ENCODE results near the gene WDR20.
"Not testable (repeated sequence)": the region's sequence is repeated elsewhere in the genome, so short reads cannot be mapped to it uniquely, and the experiment has no call there.

WDR20 gene

GRCh38 chr14:102170061-102170460 lies 30.4 kb downstream of the WDR20 start:
- DNase-seq (ENCODE audit: low read depth in 3 of 3, low spot score in 1 of 3): no peak

GRCh38 chr14:102171173-102172020 lies 31.7 kb downstream of the WDR20 start:
- DNase-seq (ENCODE audit: low read depth in 3 of 3, low spot score in 1 of 3): no peak

GRCh38 chr14:102172021-102172272 lies 32.2 kb downstream of the WDR20 start:
- DNase-seq (ENCODE audit: low read depth in 3 of 3, low spot score in 1 of 3): not testable (repeated sequence)

GRCh38 chr14:102172721-102173120 lies 33.0 kb downstream of the WDR20 start:
- DNase-seq (ENCODE audit: low read depth in 3 of 3, low spot score in 1 of 3): not testable (repeated sequence)

GRCh38 chr14:102177161-102177560 lies 37.5 kb downstream of the WDR20 start:
- DNase-seq (ENCODE audit: low read depth in 3 of 3, low spot score in 1 of 3): no peak

- DNase-seq (ENCODE audit: low read depth in 3 of 3, low spot score in 1 of 3): no peak
These were observed 39.1 kb downstream of the WDR20 start for GRCh38 chr14:102178806-102179205.

GRCh38 chr14:102180248-102180998 lies 40.7 kb downstream of the WDR20 start:
- no peak for DNase-seq (ENCODE audit: low read depth in 3 of 3, low spot score in 1 of 3)

- DNase-seq (ENCODE audit: low read depth in 3 of 3, low spot score in 1 of 3): no peak
These were observed 41.5 kb downstream of the WDR20 start for GRCh38 chr14:102181187-102181586.

GRCh38 chr14:102182190-102182589 lies 42.5 kb downstream of the WDR20 start:
- no peak for DNase-seq (ENCODE audit: low read depth in 3 of 3, low spot score in 1 of 3)

GRCh38 chr14:102182936-102183619 lies 43.4 kb downstream of the WDR20 start:
- no peak for DNase-seq (ENCODE audit: low read depth in 3 of 3, low spot score in 1 of 3)

- DNase-seq (ENCODE audit: low read depth in 3 of 3, low spot score in 1 of 3): no peak
These were observed 44.2 kb downstream of the WDR20 start for GRCh38 chr14:102183886-102184285.

GRCh38 chr14:102184316-102185035 lies 44.8 kb downstream of the WDR20 start:
- no peak for DNase-seq (ENCODE audit: low read depth in 3 of 3, low spot score in 1 of 3)

GRCh38 chr14:102185360-102185759 lies 45.7 kb downstream of the WDR20 start:
- DNase-seq (ENCODE audit: low read depth in 3 of 3, low spot score in 1 of 3): no peak

GRCh38 chr14:102187044-102187443 lies 47.3 kb downstream of the WDR20 start:
- no peak for DNase-seq (ENCODE audit: low read depth in 3 of 3, low spot score in 1 of 3)

- DNase-seq (ENCODE audit: low read depth in 3 of 3, low spot score in 1 of 3): no peak
These were observed 47.9 kb downstream of the WDR20 start for GRCh38 chr14:102187568-102188001.

- no peak for DNase-seq (ENCODE audit: low read depth in 3 of 3, low spot score in 1 of 3)
These were observed 48.5 kb downstream of the WDR20 start for GRCh38 chr14:102188187-102188586.

- DNase-seq (ENCODE audit: low read depth in 3 of 3, low spot score in 1 of 3): no peak
These were observed 50.2 kb downstream of the WDR20 start for GRCh38 chr14:102189874-102190273.

- no peak for DNase-seq (ENCODE audit: low read depth in 3 of 3, low spot score in 1 of 3)
These were observed 53.3 kb downstream of the WDR20 start for GRCh38 chr14:102192840-102193502.

GRCh38 chr14:102194856-102195255 lies 55.2 kb downstream of the WDR20 start:
- no peak for DNase-seq (ENCODE audit: low read depth in 3 of 3, low spot score in 1 of 3)

GRCh38 chr14:102195446-102195845 lies 55.7 kb downstream of the WDR20 start:
- no peak for DNase-seq (ENCODE audit: low read depth in 3 of 3, low spot score in 1 of 3)
